HG03175 (cell line): ENCODE results near the gene RASIP1.
"Not testable (repeated sequence)": the region's sequence is repeated elsewhere in the genome, so short reads cannot be mapped to it uniquely, and the experiment has no call there.

ENCODE experiments used
- ATAC-seq: cut with Tn5 transposase; IDR thresholded peaks from one replicate; pipeline ENCODE4 v1.9.1; 2021; ENCODE audit warnings: mild to moderate bottlenecking, moderate library complexity; ENCODE audit not compliant: unreplicated experiment

Gene RASIP1, protein sequence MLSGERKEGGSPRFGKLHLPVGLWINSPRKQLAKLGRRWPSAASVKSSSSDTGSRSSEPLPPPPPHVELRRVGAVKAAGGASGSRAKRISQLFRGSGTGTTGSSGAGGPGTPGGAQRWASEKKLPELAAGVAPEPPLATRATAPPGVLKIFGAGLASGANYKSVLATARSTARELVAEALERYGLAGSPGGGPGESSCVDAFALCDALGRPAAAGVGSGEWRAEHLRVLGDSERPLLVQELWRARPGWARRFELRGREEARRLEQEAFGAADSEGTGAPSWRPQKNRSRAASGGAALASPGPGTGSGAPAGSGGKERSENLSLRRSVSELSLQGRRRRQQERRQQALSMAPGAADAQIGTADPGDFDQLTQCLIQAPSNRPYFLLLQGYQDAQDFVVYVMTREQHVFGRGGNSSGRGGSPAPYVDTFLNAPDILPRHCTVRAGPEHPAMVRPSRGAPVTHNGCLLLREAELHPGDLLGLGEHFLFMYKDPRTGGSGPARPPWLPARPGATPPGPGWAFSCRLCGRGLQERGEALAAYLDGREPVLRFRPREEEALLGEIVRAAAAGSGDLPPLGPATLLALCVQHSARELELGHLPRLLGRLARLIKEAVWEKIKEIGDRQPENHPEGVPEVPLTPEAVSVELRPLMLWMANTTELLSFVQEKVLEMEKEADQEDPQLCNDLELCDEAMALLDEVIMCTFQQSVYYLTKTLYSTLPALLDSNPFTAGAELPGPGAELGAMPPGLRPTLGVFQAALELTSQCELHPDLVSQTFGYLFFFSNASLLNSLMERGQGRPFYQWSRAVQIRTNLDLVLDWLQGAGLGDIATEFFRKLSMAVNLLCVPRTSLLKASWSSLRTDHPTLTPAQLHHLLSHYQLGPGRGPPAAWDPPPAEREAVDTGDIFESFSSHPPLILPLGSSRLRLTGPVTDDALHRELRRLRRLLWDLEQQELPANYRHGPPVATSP

DNA sequence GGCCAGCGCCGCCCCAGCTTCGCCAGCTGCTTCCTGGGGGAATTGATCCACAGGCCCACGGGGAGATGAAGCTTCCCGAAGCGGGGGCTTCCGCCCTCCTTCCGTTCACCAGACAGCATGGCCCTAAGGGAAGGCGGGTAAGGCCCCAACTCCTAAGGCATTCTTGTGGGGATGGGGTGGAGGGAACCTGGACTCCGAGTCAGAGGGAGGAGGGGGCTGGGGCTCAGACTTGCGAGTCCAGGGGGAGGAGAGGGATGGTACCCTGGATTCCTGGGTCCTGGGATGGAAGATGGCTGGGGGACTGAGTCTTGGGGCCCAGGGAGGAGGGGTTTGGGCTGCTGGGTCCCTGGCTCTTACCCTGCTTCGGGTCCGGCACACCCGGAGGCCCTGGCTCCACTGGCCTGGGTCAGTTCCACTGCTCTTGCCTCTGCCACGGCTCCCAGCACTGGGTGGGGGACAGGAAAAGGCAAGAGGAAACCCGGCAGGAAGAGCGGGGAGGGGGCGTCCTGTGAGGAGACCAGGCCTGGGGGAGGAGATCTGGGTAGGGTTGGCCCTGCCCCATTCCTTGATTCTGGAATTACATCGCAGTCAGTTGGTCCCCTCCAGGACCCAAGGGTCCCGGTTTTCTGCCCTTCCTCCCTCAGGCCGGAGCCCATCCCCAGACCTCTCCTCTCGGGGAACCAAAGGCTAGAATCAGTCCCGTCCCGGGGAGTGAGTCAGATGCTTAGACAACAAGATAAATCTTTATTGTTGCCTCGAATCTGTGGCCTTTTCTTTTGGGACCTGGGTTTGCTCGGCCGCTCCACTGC, at the start of gene RASIP1:
TSS of gene RASIP1 (minus strand) at position 447 of the 809 bp plus-strand sequence. CDS start at position 119, 328 bp downstream.
- no peak for ATAC-seq

DNA sequence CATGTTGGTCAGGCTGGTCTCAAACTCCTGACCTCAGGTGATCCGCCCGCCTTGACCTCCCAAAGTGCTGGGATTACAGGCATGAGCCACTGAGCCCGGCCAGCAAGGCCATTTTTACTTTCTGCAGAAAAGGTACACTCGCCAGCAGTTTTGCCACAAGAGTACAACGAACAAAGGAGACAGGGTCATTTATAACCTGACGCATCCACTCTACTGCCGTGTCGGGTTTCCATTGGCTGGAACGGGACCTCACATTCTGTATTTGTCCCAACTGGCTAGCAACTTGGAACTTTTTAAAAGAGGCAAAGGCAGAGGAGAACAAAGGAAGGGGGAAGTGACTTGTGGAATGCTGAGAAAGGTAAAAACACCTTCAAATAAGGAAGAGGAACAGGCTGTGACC, 46.9 kb upstream of the RASIP1 start:
- ATAC-seq: not testable (repeated sequence)

DNA sequence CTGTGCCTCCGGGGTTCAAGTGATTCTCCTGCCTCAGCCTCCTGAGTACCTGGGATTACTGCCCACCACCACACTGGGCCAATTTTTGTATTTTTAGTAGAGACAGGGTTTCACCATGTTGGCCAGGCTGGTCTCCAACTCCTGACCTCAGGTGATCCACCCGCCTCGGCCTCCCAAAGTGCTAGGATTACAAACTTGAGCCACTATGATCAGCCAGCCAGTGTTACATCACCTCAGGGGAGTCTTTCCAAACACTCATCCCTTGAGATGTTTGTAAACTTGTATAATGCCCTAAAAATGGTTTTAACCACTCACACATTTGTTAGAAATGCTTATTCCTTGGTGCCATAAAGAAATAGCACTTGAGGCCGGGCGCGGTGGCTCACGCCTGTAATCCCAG, 46.0 kb upstream of the RASIP1 start:
- ATAC-seq: not testable (repeated sequence)

DNA sequence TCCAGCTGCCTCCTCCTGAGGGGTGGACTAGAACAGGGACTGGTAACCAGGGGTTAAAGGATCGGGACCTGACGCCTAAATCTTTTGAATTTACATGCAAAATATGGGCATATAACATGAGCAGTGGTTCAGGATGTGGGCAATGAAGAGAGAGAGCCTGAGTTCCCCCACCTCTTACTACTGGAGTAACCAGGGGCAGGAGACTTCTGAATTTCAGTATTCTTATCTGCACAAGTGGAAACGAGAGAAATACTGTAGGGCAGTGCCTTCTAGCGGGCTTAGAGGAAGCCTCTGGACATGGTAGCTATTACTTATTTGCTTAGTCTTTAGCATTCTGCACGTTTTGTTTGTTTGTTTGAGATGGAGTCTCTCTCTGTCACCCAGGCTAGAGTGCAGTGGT, 44.1 kb upstream of the RASIP1 start:
- ATAC-seq: no peak

DNA sequence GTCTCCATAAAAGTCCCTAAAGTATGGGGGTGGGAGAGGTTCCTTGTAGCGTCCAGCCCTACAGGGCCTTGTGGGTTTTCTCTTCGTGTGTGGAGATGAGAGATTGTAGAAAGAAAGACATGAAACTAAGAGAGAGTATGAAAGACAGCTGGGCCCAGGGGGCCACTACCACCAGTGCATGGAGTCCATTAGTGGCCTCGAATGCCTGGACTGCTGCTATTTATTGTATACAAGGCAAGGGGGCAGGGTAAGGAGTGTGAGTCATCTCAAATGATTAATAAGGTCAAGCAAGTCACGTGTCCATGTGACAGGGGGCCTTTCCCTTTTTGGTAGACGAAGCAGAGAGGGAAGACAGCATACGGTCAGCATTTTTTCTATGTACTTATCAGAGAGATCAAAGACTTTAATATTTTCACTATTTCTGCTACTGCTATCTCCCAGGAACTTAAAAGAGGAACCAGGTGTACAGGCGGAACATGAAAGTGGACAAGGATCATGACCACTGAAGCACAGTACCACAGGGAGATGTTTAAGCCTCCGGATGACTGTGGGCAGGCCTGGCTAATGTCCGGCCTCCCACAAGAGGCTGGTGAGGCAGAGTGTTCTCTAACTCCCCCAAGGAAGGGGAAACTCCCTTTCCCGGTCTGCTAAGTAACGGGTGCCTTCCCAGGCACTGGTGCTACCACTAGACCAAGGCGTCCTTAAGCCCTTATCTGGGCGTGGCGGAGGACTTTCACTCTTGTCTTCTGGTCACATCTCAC, 40.4 kb upstream of the RASIP1 start:
- ATAC-seq: no peak

DNA sequence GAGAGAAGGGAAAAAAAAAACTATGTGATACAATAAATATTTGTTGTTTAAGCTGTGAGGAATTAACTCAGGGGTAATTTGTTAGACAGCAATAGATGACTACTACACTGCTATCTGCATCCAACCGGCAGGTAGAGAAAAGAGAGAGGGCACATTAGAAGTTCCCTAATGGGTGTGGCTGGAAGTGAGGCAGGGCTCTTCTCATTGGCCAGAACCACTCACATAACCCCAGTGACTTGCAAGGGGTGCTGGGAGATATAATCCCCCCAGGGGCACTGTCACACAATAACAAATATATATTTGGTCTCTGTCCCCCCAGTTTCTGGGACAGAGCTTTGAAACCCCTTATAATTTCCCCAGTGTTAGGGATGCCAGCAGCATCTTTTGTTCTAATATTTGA, 39.2 kb upstream of the RASIP1 start:
- ATAC-seq: no peak

DNA sequence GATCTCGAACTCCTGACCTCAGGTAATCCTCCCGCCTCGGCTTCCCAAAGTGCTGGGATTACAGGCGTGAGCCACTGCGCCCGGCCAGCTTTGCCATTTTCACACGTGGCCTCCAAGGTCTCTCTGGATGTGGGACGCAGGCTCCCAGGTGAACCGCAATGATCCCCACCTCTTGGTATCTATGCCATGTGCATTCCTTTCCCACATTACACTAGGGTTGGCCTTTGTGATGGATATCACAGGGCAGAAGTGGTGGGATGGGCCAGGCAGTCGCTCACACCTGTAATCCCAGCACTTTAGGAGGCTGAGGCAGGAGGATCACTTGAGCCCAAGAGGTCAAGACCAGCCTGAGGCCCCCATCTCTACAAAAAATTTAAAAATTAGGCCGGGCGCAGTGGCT, 37.3 kb upstream of the RASIP1 start:
- no peak for ATAC-seq

DNA sequence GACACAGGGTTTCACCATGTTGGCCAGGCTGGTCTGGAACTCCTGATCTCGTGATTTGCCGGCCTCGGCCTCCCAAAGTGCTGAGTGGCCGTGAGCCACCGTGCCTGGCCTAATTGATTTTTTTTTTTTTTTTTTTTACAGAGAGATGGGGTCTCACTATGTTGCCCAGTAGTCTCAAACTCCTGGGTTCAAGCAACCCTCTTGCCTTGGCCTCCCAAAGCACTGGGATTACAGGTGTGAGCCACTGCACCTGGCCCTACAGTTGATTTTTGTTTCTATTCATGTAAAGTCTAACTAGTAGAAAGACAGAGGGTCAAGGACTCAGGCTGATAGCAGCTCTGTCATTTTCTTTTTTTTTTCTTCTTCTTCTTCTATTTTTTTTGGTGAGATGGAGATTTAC, 36.7 kb upstream of the RASIP1 start:
- ATAC-seq: no peak

DNA sequence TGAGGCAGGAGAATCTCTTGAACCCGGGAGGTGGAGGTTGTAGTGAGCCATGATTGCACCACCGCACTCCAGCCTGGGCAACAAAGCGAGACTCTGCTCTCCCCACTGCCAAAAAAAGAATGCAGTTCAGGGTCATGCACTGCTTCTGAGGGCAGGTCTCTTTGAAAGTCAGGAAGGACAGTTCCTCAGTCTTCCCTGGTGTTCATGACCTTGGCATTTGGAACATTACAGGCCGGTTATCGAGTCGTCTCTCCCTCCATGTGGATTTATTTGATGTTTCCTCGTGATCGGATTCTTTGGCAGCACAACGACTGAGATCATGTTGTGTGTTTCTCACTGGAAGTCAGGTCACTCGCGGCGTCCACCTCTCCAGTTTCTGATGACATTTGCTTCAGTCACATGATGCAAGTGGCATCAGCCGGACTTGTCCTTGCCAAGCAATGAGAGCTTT, 32.1 kb upstream of the RASIP1 start:
- ATAC-seq: no peak

DNA sequence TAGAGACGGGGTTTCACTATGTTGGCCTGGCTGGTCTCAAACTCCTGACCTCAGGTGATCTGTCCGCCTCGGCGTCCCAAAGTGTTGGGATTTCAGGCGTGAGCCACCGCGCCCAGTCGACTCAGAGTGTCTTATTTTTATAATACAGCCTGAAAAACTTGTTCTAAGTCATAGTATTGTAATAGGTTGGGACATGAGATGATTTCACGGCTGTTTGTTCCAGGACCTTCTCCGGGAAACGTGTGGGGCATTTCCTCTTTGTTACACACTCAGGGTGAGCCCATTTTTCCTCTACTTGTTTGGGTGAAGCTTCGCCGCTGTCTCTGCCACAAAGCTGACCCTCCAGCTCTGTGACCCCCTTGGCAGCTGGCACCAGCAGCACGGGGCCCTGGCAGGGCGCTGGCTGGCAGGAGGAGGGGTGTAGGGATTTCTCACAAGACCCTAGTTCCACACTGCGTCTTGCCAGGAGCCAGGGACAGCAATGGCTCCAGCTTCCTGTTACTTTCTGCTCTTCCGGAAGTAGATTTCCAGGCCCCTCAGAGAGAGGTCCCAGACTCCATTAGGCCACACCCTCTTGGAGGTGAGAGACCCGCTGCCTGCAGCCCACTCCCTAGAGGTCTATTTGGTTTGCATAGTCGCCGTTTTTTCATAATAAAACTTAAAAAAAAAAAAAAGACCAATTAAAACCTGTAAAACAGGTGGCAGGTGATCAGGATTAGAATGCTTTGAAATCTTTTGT, 30.5 kb upstream of the RASIP1 start:
- ATAC-seq: no peak

DNA sequence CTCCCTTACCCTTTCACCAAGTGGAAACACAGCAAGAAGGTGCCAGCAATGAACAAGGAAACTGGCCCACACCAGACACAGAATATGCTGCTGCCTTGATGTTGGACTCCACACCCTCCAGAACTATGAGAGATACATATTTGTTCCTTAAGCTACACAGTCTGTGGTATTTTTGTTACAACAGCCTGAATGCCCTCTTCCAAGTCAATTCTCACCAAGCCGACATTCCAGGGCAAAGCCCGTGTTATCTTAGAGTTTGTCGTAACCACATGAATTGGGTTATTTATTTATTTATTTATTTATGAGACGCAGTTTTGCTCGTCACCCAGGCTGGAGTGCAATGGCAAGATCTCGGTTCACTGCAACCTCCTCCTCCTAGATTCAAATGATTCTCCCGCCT, 29.9 kb upstream of the RASIP1 start:
- ATAC-seq: no peak

DNA sequence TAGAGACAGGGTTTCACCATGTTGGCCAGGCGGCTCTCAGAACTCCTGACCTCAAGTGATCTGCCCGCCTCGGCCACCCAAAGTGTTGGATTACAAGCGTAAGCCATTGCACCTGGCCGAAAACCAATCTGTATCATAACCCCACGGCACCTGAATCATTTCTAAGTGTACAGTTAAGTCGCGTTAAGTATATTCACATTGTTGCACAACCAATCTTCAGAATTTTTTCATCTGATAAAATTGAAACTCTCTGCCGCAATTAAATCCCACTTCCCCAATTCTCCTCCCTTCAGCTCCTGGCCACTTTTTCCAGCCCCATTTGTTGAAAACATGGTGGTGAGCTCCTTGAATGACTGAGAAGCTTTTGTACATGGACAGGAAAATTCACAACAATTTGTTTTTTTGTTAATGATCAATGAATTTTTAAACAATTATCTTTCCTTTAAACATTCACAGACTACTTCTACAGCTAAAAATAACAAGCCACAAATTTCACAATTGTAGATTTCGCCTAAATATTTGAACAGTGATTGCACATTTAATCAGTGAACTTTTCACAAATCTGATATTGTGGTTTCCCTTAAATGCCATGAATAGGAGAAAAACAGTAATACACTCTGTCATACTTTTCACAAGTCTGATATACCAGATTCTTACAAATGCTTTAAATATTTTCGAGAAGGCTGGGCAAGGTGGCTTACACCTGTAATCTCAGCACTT, 28.7 kb upstream of the RASIP1 start:
- no peak for ATAC-seq

DNA sequence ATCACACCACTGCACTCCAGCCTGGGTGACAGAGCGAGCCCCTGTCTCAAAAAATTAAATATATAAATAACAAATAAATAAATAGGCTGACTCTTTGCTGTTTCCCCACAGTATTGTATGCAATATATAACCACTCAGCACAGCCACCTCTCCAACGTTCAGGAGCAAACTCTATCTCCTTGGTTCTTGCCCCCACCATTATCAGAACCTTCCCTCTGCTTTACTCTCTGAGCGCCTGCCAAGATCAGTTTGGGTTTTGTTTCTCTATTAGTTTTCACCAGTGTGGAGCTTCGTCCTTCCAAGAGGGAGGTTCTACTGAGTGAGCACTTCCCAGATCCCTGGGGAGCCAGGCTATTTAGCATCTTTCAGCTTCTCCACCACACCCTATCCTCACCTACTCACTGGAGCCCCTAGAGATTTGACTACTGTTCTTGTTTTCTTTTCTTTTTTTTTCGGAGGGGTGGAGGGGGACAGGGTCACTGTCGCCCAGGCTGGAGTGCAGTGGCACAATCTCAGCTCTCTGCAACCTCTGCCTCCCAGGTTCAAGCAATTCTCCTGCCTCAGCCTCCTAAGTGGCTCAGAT, 27.9 kb upstream of the RASIP1 start:
- ATAC-seq: not testable (repeated sequence)

DNA sequence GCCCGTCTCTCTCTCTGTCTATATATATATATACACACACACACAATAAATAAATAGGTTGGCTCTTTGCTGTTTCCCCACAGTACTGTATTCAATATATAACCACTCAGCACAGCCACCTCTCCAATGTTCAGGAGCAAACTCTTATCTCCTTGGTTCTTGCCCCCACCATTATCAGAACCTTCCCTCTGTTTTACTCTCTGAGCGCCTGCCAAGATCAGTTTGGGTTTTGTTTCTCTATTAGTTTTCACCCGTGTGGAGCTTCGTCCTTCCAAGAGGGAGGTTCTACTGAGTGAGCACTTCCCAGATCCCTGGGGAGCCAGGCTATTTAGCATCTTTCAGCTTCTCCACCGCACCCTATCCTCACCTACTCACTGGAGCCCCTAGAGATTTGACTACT, 25.4 kb upstream of the RASIP1 start:
- ATAC-seq: not testable (repeated sequence)

DNA sequence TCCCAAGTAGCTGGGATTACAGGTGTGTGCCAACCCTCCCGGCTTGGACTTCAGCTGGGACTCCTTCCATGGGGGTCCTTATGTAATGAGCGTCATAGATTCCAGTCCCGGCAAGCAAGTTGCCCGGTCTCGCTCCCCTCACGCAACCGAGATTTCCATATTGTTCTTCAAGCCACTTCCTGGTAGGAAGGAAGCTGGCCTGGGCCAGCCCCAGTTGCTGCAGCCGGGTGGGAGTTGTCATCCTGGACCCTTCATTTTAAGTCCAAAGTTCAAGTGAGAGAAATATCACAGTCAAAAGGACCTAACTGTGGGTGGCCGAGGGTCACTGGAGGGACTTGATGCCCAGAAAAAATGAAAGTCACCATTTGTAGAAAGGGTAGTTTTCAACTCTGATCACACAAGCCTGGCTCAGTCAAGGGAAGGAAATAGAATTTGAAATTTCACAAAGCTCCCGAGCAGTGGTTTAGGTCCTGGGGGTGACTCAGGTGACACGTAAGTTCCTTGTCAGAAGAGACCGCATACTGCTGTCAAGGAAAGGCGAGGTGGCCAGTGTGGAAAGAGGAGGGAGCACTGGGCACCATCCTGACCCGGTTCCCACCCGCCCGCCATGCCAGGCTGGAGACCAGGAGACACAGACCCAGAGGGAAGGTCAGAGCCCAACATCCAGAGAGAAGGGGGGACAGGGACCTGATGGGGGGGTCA, 20.2 kb upstream of the RASIP1 start:
- ATAC-seq: no peak

DNA sequence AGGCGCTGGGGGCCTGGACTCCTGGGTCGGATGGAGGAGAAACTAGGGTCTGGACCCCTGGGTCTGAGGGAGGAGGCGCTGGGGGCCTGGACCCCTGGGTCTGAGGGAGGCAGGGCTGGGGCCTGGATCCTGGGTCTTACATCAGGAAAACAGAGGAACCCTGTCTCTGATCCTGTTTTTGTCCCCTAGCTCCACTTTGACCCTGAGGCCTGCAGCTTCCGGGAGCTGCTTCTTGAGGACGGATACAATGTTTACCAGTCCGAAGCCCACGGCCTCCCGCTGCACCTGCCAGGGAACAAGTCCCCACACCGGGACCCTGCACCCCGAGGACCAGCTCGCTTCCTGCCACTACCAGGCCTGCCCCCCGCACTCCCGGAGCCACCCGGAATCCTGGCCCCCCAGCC, 17.3 kb upstream of the RASIP1 start:
- no peak for ATAC-seq

DNA sequence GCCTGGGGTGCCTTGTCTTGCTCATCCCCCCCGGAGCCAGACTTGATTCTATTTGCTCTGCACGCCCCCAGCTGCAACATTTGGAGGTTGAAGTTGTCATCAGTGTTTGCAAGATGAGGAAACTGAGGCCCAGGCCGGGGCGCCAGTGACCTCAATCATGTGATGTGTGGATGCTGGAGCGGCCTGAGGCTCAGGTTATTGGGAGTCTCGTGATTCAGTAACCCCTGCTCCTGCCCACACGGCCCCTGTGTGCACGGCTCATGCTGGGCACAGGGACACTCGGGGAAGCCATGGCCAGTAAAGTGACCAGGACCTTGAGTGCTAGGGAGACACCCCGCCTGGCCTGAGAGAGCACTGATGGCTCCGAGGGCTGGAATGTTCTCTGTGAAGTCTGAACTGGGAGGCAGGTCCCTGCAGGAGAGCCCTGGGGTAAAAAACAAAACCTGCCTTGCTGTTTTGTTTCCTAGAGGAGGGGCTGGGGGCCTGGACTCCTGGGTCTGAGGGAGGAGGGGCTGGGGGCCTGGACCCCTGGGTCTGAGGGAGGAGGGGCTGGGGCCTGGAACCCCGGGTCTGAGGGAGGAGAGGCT, 16.8 kb upstream of the RASIP1 start:
- ATAC-seq: no peak
